Ovary (tissue), 9 donors: ENCODE data around the gene CYSRT1. TPM values are rescaled to one million over a fixed set of nuclear protein-coding genes. Genes with fewer than 3 reads are reported as not detected.

Experiments used
- DNase-seq, 5 donors: peaks; one replicate each; pipeline ENCODE4 v3.0.0-alpha.2; 2019 to 2020
- H3K27ac ChIP-seq, 2 donors: fragments of 200-600 bp; one replicate each; pipeline versions ENCODE4 v1.5.1 to v1.8.0; 2019 to 2022
- H3K27me3 ChIP-seq: fragments of 200-600 bp; one replicate; pipeline ENCODE4 v1.8.0; 2022
- H3K36me3 ChIP-seq: fragments of 200-600 bp; sonication (generic); one replicate; pipeline ENCODE4 v1.5.1; 2019
- H3K4me1 ChIP-seq: one replicate; pipeline ENCODE4 v1.8.1; 2013; ENCODE audit warnings: mild to moderate bottlenecking, moderate library complexity; ENCODE audit not compliant: insufficient read depth
- H3K4me3 ChIP-seq: fragments of 200-600 bp; sonication (generic); one replicate; pipeline ENCODE4 v1.5.1; 2017
- H3K9me3 ChIP-seq, 2 donors: fragments of 200-600 bp in 1 of 2; sonication (generic) in 1 of 2; one replicate each; pipeline versions ENCODE4 v1.5.1 to v1.8.1; 2013 to 2019; ENCODE audit warnings: mild to moderate bottlenecking in 1 of 2, moderate library complexity in 1 of 2
- EP300 ChIP-seq: sonication (generic); formaldehyde crosslinking; IDR thresholded peaks from one replicate; pipeline ENCODE4 v1.6.1; 2017; ENCODE audit warnings: antibody characterized with exemption
- POLR2A ChIP-seq: fragments of 450-650 bp; IDR thresholded peaks from one replicate; pipeline ENCODE4 v1.6.1; 2017; ENCODE audit warnings: antibody characterized with exemption, mild to moderate bottlenecking, moderate library complexity
- WGBS, 3 donors: extraction: QIAGEN DNeasy Blood & Tissue Kit in 1 of 3; methylation state at CpG; one replicate each; pipeline versions ENCODE4 v1.1.5 to v1.1.7; 2013 to 2017; 5-methylcytosine and 5-hydroxymethylcytosine counted together
- intact Hi-C, 4 donors: fragments of 100-400 bp; cut with DNase I; formaldehyde crosslinking; loops; one replicate each; pipeline versions ENCODE4 v1.11.0 to v1.15.1; 2022 to 2023
- polyA plus RNA-seq, 2 donors: library from polyadenylated mRNA; stranded (reverse); fragments of 200-250 nt in 1 of 2; fragments of 350-450 nt in 1 of 2; fragmentation: Illumina TruSeq in 1 of 2; extraction: RNeasy Lipid Tissue Mini Kit (QIAGEN cat#74804) in 1 of 2; gene quantifications; one replicate each; pipeline ENCODE4 v1.2.3, GENCODE V29; 2013 to 2014
- total RNA-seq, 7 donors: library from RNA; depleted of rRNA in 2 of 7; stranded (reverse); fragments of >200 nt in 2 of 7; fragmentation: NEBNext Ultra II Directional in 3 of 7; extraction: Animal tissue kit (Norgen Biotek cat#: 25700) in 3 of 7; gene quantifications; one replicate each; pipeline versions ENCODE4 v1.1.0 to v1.2.4, GENCODE V29; 2016 to 2023
- TF ChIP-seq, protein P1 (sequence below), 3 donors: fragments of 450-650 bp in 2 of 3; fragments of 200-600 bp in 1 of 3; IDR thresholded peaks; one replicate each; pipeline versions ENCODE4 v1.5.1 to v1.8.0; 2016 to 2022; ENCODE audit warnings: antibody characterized with exemption in 3 of 3, mild to moderate bottlenecking in 1 of 3
- donor health status: DM: no; HTN: no; CAD: no; lungs with moderate emphysema.
- donor health status: DM: no; HTN: no; CAD: no.
- donor health status: Bipolar disorder and iron deficiency.
- donor health status: DM: yes; HTN: yes; CAD: no.
- donor health status: DM: no; HTN: no; CAD: no.
- donor health status: DM: yes; HTN: yes; CAD: no.

Gene CYSRT1
- total and polyA plus RNA-seq, 9 donors, result 0.12 to 0.80 (median 0.17) TPM; not detected in 4

GRCh38 chr9:137234055-137234697 lies 9.2 kb downstream of the CYSRT1 start:
- DNase-seq, result no peak
- WGBS, 3 donors, result 21 to 31% (median 30%) methylated on average over 21 to 40 of the region's 40 CpGs
- Histone ChIP-seq H3K9me3 (no peaks in the 10 kb centered on the region), H3K27me3 (peaks cover 5% of the 10 kb centered on the region), H3K4me1 (peaks cover 11% of the 10 kb centered on the region), H3K4me3 (no peak overlapping the region), H3K27ac (no peak overlapping the region), H3K36me3 (no peaks in the 10 kb centered on the region)
- intact Hi-C loops, result loop anchor here in 1 of 4 donors (10.0 kb wide), 1 partner anchor 119 kb away; the partner anchor contains the start of gene DPP7
- TF ChIP-seq, protein P1, sequence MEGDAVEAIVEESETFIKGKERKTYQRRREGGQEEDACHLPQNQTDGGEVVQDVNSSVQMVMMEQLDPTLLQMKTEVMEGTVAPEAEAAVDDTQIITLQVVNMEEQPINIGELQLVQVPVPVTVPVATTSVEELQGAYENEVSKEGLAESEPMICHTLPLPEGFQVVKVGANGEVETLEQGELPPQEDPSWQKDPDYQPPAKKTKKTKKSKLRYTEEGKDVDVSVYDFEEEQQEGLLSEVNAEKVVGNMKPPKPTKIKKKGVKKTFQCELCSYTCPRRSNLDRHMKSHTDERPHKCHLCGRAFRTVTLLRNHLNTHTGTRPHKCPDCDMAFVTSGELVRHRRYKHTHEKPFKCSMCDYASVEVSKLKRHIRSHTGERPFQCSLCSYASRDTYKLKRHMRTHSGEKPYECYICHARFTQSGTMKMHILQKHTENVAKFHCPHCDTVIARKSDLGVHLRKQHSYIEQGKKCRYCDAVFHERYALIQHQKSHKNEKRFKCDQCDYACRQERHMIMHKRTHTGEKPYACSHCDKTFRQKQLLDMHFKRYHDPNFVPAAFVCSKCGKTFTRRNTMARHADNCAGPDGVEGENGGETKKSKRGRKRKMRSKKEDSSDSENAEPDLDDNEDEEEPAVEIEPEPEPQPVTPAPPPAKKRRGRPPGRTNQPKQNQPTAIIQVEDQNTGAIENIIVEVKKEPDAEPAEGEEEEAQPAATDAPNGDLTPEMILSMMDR (IDR thresholded peaks at IDR 0.05), result no peak
- no peak for TF ChIP-seq EP300
- TF ChIP-seq POLR2A, result no peak

- WGBS, 3 donors, result 53 to 66% (median 60%) methylated on average over 17 to 18 of the region's 18 CpGs
- H3K9me3 ChIP-seq, result no peaks in the 10 kb centered on the region
- H3K4me1 ChIP-seq, result peaks cover 11% of the 10 kb centered on the region
- TF ChIP-seq POLR2A (no peak), EP300 (no peak)
- TF ChIP-seq, protein P1 (IDR thresholded peaks at IDR 0.05), result no peak
- DNase-seq, result no peak
- no peaks in the 10 kb centered on the region for H3K36me3 ChIP-seq
- no peak overlapping the region for H3K4me3 ChIP-seq
- intact Hi-C loops, result loop anchor here in 1 of 4 donors (10.0 kb wide), 1 partner anchor 120 kb away; the partner anchor contains the start of gene DPP7
- no peak overlapping the region for H3K27ac ChIP-seq
- H3K27me3 ChIP-seq, result peaks cover 5% of the 10 kb centered on the region
These were observed 9.9 kb downstream of the CYSRT1 start for GRCh38 chr9:137234758-137235423.

- Histone ChIP-seq H3K27ac (no peak overlapping the region), H3K4me1 (peaks cover 11% of the 10 kb centered on the region)
- WGBS, 3 donors, result 40 to 55% (median 48%) methylated on average over 25 to 35 of the region's 35 CpGs
These were observed 10.7 kb downstream of the CYSRT1 start for GRCh38 chr9:137235424-137236237.

More at GRCh38 chr9:137235424-137236237, 10.7 kb downstream of the CYSRT1 start:
- intact Hi-C loops, result loop anchor here in 1 of 4 donors (10.0 kb wide), 1 partner anchor 121 kb away; the partner anchor contains the start of gene DPP7
- TF ChIP-seq POLR2A (no peak), EP300 (no peak)
- TF ChIP-seq, protein P1 (IDR thresholded peaks at IDR 0.05), result no peak
- Histone ChIP-seq H3K27me3 (peaks cover 3% of the 10 kb centered on the region), H3K4me3 (peak overlapping the region; percentile 25), H3K36me3 (no peaks in the 10 kb centered on the region), H3K9me3 (no peaks in the 10 kb centered on the region)
- DNase-seq, result no peak
